GM06990 (cell line): ENCODE data around the gene S100A13.

Experiments used
- DNase-seq: peaks from one replicate; pipeline ENCODE4 v3.0.0-alpha.2; 2011; ENCODE audit not compliant: insufficient read length; ENCODE audit errors: extremely low read depth
- H3K27me3 ChIP-seq: replicated peaks from 2 replicates; pipeline ENCODE4 v1.6.0; 2011; ENCODE audit warnings: low read length; ENCODE audit not compliant: control insufficient read depth, insufficient read depth
- H3K36me3 ChIP-seq: 2 replicates; pipeline ENCODE4 v1.5.1; 2011; ENCODE audit warnings: low read length; ENCODE audit not compliant: control insufficient read depth, insufficient read depth
- H3K4me3 ChIP-seq: replicated peaks from 2 replicates; pipeline ENCODE4 v1.5.1; 2011; ENCODE audit warnings: low read depth, mild to moderate bottlenecking, control low read depth, low read length
- CTCF ChIP-seq: IDR thresholded peaks from 2 replicates; pipeline ENCODE4 v1.5.1; 2011; ENCODE audit warnings: low read length, control low read depth, mild to moderate bottlenecking, inconsistent platforms; ENCODE audit not compliant: insufficient read depth, poor library complexity, severe bottlenecking

S100A13 gene

GRCh38 chr1:153651771-153652170, 24.5 kb upstream of the S100A13 start:
- DNase-seq = no peak
- peaks cover 3% of the 10 kb centered on the region for H3K36me3 ChIP-seq
- no peak overlapping the region for H3K4me3 ChIP-seq
- no peak for TF ChIP-seq CTCF
- no peaks in the 10 kb centered on the region for H3K27me3 ChIP-seq

GRCh38 chr1:153649863-153650235, 22.5 kb upstream of the S100A13 start:
- no peak for TF ChIP-seq CTCF
- Histone ChIP-seq H3K36me3 (peaks cover 13% of the 10 kb centered on the region), H3K4me3 (no peak overlapping the region), H3K27me3 (no peaks in the 10 kb centered on the region)
- DNase-seq = no peak

- Histone ChIP-seq H3K4me3 (no peak overlapping the region), H3K27me3 (no peaks in the 10 kb centered on the region), H3K36me3 (peaks cover 13% of the 10 kb centered on the region)
- no peak for DNase-seq
- TF ChIP-seq CTCF = no peak
These were observed 22.0 kb upstream of the S100A13 start for GRCh38 chr1:153649137-153649862.

- H3K36me3 ChIP-seq = peaks cover 14% of the 10 kb centered on the region
- H3K4me3 ChIP-seq = no peak overlapping the region
- no peak for DNase-seq
- no peak for TF ChIP-seq CTCF
- H3K27me3 ChIP-seq = no peaks in the 10 kb centered on the region
These were observed 20.8 kb upstream of the S100A13 start for GRCh38 chr1:153648000-153648643.

- no peak for TF ChIP-seq CTCF
- H3K27me3 ChIP-seq = no peaks in the 10 kb centered on the region
- H3K4me3 ChIP-seq = no peak overlapping the region
- no peak for DNase-seq
- H3K36me3 ChIP-seq = peaks cover 16% of the 10 kb centered on the region
These were observed 20.0 kb upstream of the S100A13 start for GRCh38 chr1:153647346-153647714.
